GM12801 (cell line): Measurements from ENCODE around the gene IST1.

Source experiments
- CTCF ChIP-seq: IDR thresholded peaks from one replicate; pipeline ENCODE4 v1.5.1; 2011; ENCODE audit warnings: control low read depth; ENCODE audit not compliant: insufficient read length; ENCODE audit errors: extremely low read depth

IST1 gene

GRCh38 chr16:71956486-71956885 lies 61.2 kb downstream of the IST1 start:
- TF ChIP-seq CTCF = no peak

GRCh38 chr16:71961066-71962039 lies 66.0 kb downstream of the IST1 start:
- no peak for TF ChIP-seq CTCF

GRCh38 chr16:71963125-71963875 lies 68.0 kb downstream of the IST1 start:
- TF ChIP-seq CTCF = no peak

- TF ChIP-seq CTCF = no peak
These were observed 69.9 kb downstream of the IST1 start for GRCh38 chr16:71965223-71965622.

GRCh38 chr16:71966932-71967331 lies 71.6 kb downstream of the IST1 start:
- TF ChIP-seq CTCF = no peak

GRCh38 chr16:71969353-71969752 lies 74.0 kb downstream of the IST1 start:
- no peak for TF ChIP-seq CTCF

- no peak for TF ChIP-seq CTCF
These were observed 76.2 kb downstream of the IST1 start for GRCh38 chr16:71971571-71971970.
